PC-3 (cell line): ENCODE measurements around the gene WNK2. TPM values are rescaled to one million over a fixed set of nuclear protein-coding genes. Genes with fewer than 3 reads are reported as not detected.

ENCODE experiments used
- ATAC-seq: fragments of 200-7000 bp; cut with Tn5 transposase; 2 replicates; pipeline ENCODE4 v1.9.1; 2020; ENCODE audit warnings: mild to moderate bottlenecking, moderate library complexity
- BruUV-seq: library from RNA; stranded (reverse); fragments of 400-500 nt; replicated peaks from 2 replicates; lab custom pipeline; 2021; lab: Mats Ljungman, UMichigan
- CTCF ChIA-PET: fragments of 300-600 bp; sonication (Branson Sonifier 250); formaldehyde crosslinking; loops from one replicate; lab custom pipeline; 2022; ENCODE audit warnings: antibody characterized with exemption; lab: Charles Lee
- POLR2A ChIA-PET: fragments of 300-600 bp; sonication (Branson Sonifier 250); formaldehyde crosslinking; loops from one replicate; lab custom pipeline; 2022; ENCODE audit warnings: antibody characterized with exemption; ENCODE audit not compliant: unreplicated experiment; lab: Charles Lee
- DNase-seq: peaks from one replicate; pipeline ENCODE4 v3.0.0-alpha.2; 2015
- H2AFZ ChIP-seq: fragments of 300-600 bp; sonication (generic); 2 replicates; pipeline ENCODE4 v1.6.0; 2016; ENCODE audit warnings: antibody characterized with exemption, low read length
- H3F3A ChIP-seq: fragments of 300-600 bp; sonication (generic); one replicate; pipeline ENCODE4 v1.6.0; 2017; ENCODE audit warnings: antibody characterized with exemption, low read length, control low read depth, mild to moderate bottlenecking; ENCODE audit not compliant: unreplicated experiment
- H3K27ac ChIP-seq: fragments of 300-600 bp; sonication (generic); 2 replicates; pipeline ENCODE4 v1.5.1; 2016; ENCODE audit warnings: mild to moderate bottlenecking, low read length
- H3K27me3 ChIP-seq: fragments of 300-600 bp; sonication (generic); 2 replicates; pipeline ENCODE4 v1.6.1; 2016; ENCODE audit warnings: low read length, mixed read lengths
- H3K36me3 ChIP-seq: fragments of 300-600 bp; sonication (generic); 2 replicates; pipeline ENCODE4 v1.6.1; 2016; ENCODE audit warnings: low read depth, mixed run types, low read length, mixed read lengths
- H3K4me1 ChIP-seq: fragments of 300-600 bp; sonication (generic); 2 replicates; pipeline ENCODE4 v1.5.1; 2016; ENCODE audit warnings: low read length; ENCODE audit not compliant: insufficient read depth
- H3K4me2 ChIP-seq: fragments of 300-600 bp; sonication (generic); 2 replicates; pipeline ENCODE4 v1.6.0; 2016; ENCODE audit warnings: low read length
- H3K4me3 ChIP-seq: fragments of 300-600 bp; sonication (generic); 2 replicates; pipeline ENCODE4 v1.5.1; 2016; ENCODE audit warnings: mild to moderate bottlenecking, low read length, mixed read lengths
- H3K79me2 ChIP-seq: fragments of 300-600 bp; sonication (generic); 2 replicates; pipeline ENCODE4 v1.6.1; 2017; ENCODE audit warnings: low read length, mixed read lengths
- H3K9ac ChIP-seq: fragments of 300-600 bp; sonication (generic); 2 replicates; pipeline ENCODE4 v1.6.0; 2016; ENCODE audit warnings: mild to moderate bottlenecking, low read length
- H3K9me2 ChIP-seq: fragments of 300-600 bp; sonication (generic); replicated peaks from 2 replicates; pipeline ENCODE4 v1.6.1; 2016; ENCODE audit warnings: mixed run types, low read length, mixed read lengths
- H3K9me3 ChIP-seq: fragments of 300-600 bp; sonication (generic); 2 replicates; pipeline ENCODE4 v1.6.1; 2016; ENCODE audit warnings: low read length, mixed read lengths
- H4K20me1 ChIP-seq: fragments of 300-600 bp; sonication (generic); 2 replicates; pipeline ENCODE4 v1.6.1; 2016; ENCODE audit warnings: low read length, mixed read lengths
- EZH2 ChIP-seq: fragments of 300-600 bp; sonication (generic); IDR thresholded peaks from one replicate; pipeline ENCODE4 v1.6.1; 2017; ENCODE audit warnings: antibody characterized with exemption, mild to moderate bottlenecking, low read length; ENCODE audit not compliant: unreplicated experiment
- EZH2phosphoT487 ChIP-seq: fragments of 300-600 bp; sonication (generic); IDR thresholded peaks from 2 replicates; pipeline ENCODE4 v1.6.1; 2018; ENCODE audit warnings: mild to moderate bottlenecking, antibody characterized with exemption, low read length, borderline replicate concordance
- intact Hi-C: fragments of 100-400 bp; cut with micrococcal nuclease; formaldehyde crosslinking; loops from 2 replicates; pipeline ENCODE4 v1.9.0; 2023
- total RNA-seq: library from RNA; depleted of rRNA; stranded (reverse); fragments of >200 nt; gene quantifications from 2 replicates; pipeline ENCODE4 v1.2.3, GENCODE V29; 2014
- TF ChIP-seq, protein P1 (sequence below): fragments of 300-600 bp; sonication (generic); conservative IDR thresholded peaks from 2 replicates; pipeline ENCODE4 v1.5.1; 2017; ENCODE audit warnings: antibody characterized with exemption, low read depth, mild to moderate bottlenecking, low read length

Gene WNK2
- total RNA-seq, 1 experiment from 2014 or later, result 11.7 TPM

DNA sequence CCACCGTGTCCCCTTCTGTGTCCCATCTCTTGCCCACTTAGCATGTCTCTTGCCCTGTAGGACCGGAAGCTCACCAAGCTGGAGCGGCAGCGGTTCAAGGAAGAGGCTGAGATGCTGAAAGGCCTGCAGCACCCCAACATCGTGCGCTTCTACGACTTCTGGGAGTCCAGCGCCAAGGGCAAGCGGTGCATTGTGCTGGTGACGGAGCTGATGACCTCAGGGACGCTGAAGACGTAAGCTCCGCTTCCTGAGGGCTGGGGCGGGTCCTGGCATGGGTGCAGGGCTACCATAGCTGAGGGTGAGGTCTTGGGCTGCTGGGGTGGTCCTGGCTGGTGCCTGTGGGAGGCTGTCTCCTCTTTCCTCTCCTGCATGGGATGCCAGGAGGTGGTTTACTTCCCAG, 45.7 kb downstream of the WNK2 start:
- POLR2A ChIA-PET, result no interaction called here
- intact Hi-C loops, result no loop called here
- H2AFZ ChIP-seq, result no peak overlapping the region
- no peak overlapping the region for H3K27ac ChIP-seq
- CTCF ChIA-PET, result no interaction called here
- no peak for DNase-seq
- H3K9ac ChIP-seq, result no peak overlapping the region
- TF ChIP-seq, protein P1, sequence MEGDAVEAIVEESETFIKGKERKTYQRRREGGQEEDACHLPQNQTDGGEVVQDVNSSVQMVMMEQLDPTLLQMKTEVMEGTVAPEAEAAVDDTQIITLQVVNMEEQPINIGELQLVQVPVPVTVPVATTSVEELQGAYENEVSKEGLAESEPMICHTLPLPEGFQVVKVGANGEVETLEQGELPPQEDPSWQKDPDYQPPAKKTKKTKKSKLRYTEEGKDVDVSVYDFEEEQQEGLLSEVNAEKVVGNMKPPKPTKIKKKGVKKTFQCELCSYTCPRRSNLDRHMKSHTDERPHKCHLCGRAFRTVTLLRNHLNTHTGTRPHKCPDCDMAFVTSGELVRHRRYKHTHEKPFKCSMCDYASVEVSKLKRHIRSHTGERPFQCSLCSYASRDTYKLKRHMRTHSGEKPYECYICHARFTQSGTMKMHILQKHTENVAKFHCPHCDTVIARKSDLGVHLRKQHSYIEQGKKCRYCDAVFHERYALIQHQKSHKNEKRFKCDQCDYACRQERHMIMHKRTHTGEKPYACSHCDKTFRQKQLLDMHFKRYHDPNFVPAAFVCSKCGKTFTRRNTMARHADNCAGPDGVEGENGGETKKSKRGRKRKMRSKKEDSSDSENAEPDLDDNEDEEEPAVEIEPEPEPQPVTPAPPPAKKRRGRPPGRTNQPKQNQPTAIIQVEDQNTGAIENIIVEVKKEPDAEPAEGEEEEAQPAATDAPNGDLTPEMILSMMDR, result no peak
- TF ChIP-seq EZH2 (no peak), EZH2phosphoT487 (no peak)
- no peaks in the 10 kb centered on the region for H3K9me3 ChIP-seq
- no peaks in the 10 kb centered on the region for H3K9me2 ChIP-seq
- peaks cover 40% of the 10 kb centered on the region for H3K79me2 ChIP-seq
- H3K36me3 ChIP-seq, result no peaks in the 10 kb centered on the region
- no peaks in the 10 kb centered on the region for H3K27me3 ChIP-seq
- ATAC-seq, result no peak
- no peaks in the 10 kb centered on the region for H4K20me1 ChIP-seq
- no peak overlapping the region for H3K4me3 ChIP-seq
- no peaks in the 10 kb centered on the region for H3F3A ChIP-seq
- BruUV-seq, result no TSS peak
- H3K4me1 ChIP-seq, result peaks cover 8% of the 10 kb centered on the region
- no peak overlapping the region for H3K4me2 ChIP-seq

DNA sequence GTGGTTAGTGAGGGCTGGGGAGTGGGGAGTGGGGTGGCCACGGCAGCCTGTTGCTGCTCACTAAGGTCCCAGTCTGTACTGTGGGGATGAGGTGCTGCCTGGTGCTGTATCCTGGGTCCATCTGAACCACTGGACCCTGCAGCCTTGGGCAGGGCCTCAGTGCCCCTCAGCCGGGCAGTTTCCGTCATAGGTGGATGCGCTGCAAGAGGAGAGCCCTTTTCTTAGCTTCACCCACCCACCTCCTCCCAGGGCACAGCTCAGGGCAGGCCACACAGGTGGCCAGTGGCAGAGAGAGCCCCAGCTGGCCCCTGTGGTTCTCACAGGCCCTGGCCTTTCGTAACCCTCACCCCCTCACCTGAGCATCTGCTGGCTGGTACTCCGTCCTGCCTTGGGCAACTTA, 46.2 kb downstream of the WNK2 start:
- H3K36me3 ChIP-seq, result no peaks in the 10 kb centered on the region
- H3K9me3 ChIP-seq, result no peaks in the 10 kb centered on the region
- no peak overlapping the region for H3K9ac ChIP-seq
- no peaks in the 10 kb centered on the region for H3F3A ChIP-seq
- H3K27me3 ChIP-seq, result no peaks in the 10 kb centered on the region
- ChIA-PET POLR2A (no interaction called here), CTCF (no interaction called here)
- no peak overlapping the region for H3K4me3 ChIP-seq
- DNase-seq (no peak), ATAC-seq (no peak)
- H3K4me1 ChIP-seq, result peaks cover 2% of the 10 kb centered on the region
- no peak overlapping the region for H3K4me2 ChIP-seq
- peaks cover 36% of the 10 kb centered on the region for H3K79me2 ChIP-seq
- no peak overlapping the region for H2AFZ ChIP-seq
- no peaks in the 10 kb centered on the region for H4K20me1 ChIP-seq
- TF ChIP-seq EZH2phosphoT487 (no peak), EZH2 (no peak)
- TF ChIP-seq, protein P1, result no peak
- no peaks in the 10 kb centered on the region for H3K9me2 ChIP-seq
- intact Hi-C loops, result no loop called here
- no TSS peak for BruUV-seq
- H3K27ac ChIP-seq, result no peak overlapping the region

DNA sequence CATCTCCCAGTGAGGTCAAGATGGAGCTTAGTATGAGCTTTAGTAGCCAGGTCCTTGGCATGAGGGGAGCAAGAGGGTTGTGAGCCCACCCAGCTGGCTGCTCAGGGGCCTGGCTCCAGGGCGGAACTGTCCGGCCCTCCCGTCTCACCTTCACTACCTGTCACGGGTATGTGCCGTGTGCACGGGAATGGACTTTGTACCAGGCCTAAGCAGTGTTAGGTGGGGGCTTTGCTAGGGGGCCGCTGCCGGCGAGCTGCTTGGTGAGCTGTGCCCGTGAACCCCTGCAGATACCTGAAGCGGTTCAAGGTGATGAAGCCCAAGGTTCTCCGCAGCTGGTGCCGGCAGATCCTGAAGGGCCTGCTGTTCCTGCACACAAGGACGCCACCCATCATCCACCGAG, 46.7 kb downstream of the WNK2 start:
- Histone ChIP-seq H3K9me3 (no peaks in the 10 kb centered on the region), H3K27me3 (no peaks in the 10 kb centered on the region), H3K4me2 (no peak overlapping the region), H3K79me2 (peaks cover 32% of the 10 kb centered on the region), H2AFZ (no peak overlapping the region), H3F3A (no peaks in the 10 kb centered on the region), H3K9ac (no peak overlapping the region), H3K4me1 (no peaks in the 10 kb centered on the region), H4K20me1 (no peaks in the 10 kb centered on the region), H3K4me3 (no peak overlapping the region), H3K9me2 (no peaks in the 10 kb centered on the region), H3K27ac (no peak overlapping the region), H3K36me3 (no peaks in the 10 kb centered on the region)
- ChIA-PET CTCF (no interaction called here), POLR2A (no interaction called here)
- BruUV-seq, result no TSS peak
- intact Hi-C loops, result no loop called here
- ATAC-seq, result no peak
- no peak for DNase-seq
- TF ChIP-seq, protein P1, result no peak
